Measurements from ENCODE around the gene CDKN2B-AS1.
"Not testable (repeated sequence)": the region's sequence is repeated elsewhere in the genome, so short reads cannot be mapped to it uniquely, and the experiment has no call there.

CDKN2B-AS1 gene

DNA sequence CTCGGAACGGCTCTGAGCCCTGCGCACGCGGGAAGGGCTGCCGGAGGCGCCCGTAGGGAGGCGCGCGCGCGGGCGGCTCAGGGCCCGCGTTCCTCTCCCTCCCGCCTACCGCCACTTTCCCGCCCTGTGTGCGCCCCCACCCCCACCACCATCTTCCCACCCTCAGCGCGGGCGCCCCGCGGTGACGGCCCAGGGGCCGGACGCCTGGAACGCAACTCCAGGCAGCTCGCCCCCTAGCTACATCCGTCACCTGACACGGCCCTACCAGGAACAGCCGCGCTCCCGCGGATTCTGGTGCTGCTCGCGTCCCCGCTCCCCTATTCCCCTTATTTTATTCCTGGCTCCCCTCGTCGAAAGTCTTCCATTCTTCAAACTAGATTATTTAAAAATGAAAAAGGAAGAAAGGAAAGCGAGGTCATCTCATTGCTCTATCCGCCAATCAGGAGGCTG lies at the start of gene CDKN2B-AS1:
Gene CDKN2B-AS1, plus strand, starts transcription at position 236 of the 450 bp plus-strand sequence.
- peak; percentile 72 for DNase-seq

DNA sequence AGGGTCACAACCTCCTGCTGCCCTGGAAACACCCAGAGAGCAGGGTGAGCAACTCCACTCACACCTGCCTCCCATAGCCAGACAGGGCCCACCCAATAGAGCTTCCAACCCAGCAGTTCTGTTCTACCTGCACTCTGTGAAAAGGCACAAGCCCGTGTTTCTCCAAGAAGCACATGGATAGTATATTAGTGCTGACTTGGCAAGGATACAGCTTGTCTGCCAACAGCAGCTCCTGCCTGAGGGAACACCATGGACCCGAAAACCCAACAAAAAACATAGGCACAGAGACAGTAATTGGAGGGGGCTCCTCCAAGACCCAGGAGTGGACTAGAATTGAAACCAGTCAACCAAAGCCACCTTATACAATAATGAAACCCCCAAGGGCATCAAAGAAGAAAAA lies 49.0 kb upstream of the CDKN2B-AS1 start:
- DNase-seq: no peak

DNA sequence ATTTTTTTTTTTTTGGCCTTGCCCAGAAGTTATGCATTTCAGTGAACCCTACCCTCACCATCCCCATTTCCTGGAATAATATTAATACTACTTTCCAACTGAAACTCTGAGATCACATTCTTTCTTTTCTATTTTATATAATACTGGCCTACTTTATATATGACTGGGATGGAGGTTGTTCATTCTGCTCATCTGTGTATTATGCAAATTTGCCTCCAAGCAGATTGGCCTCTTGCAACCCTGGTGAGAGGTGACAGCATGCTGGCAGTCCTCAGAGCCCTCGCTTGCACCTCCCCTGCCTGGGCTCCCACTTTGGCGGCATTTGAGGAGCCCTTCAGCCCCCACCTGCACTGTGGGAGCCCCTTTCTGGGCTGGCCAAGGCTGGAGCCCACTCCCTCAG lies 35.8 kb upstream of the CDKN2B-AS1 start:
- no peak for DNase-seq

DNA sequence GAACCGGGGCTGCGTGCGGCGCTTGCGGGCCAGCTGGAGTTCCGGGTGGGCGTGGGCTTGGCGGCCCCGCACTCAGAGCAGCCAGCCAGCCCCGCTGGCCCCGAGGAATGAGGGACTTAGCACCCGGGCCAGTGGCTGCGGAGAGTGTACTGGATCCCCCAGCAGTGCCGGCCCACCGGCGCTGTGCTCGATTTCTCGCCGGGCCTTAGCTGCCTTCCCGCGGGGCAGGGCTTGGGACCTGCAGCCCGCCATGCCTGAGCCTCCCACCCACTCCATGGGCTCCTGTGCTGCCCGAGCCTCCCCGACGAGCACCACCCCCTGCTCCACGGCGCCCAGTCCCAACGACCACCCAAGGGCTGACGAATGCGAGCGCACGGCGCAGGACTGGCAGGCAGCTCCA lies 35.3 kb upstream of the CDKN2B-AS1 start:
- not testable (repeated sequence) for DNase-seq

DNA sequence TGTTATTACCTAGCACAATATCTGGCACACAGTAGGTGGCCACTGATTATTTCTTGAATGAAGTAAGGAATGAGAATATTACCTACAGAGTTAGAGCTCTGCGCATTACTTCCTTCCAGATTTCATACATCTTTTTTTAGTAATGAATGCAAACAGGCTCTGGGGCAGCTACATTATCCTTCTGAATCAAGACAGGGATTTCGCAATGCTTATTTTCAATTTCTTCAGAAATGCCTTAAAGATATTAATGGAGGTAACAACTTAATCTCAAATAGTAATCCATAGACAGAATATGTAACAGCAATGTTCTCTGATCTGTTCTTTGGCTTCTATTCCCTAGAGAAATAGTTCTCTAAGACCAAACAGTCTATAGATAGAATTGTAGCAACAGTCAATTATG lies 33.0 kb upstream of the CDKN2B-AS1 start:
- no peak for DNase-seq

DNA sequence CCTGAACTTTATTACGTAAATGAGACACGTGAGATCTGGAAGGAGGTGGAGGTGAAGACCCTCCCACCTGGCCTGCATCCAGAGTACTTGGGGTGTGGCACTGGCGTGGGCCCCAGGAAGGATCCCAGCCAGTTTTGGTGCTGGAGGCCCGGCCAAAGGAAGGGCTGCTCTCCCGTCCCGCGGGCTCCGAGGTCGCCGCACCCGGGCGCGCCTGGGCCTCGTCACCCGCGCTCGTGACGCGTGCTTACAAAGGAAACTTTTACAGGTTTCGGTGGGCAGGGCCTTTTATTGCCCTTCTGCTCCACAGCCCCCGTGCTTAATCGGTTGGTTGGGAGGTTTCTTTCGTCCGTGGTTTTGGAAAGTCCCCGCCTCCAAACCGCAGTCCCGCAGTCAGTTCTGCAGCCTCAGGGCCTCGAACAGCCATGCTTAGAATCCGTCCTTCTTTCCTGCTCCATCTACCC lies 29.6 kb upstream of the CDKN2B-AS1 start:
- DNase-seq: no peak

DNA sequence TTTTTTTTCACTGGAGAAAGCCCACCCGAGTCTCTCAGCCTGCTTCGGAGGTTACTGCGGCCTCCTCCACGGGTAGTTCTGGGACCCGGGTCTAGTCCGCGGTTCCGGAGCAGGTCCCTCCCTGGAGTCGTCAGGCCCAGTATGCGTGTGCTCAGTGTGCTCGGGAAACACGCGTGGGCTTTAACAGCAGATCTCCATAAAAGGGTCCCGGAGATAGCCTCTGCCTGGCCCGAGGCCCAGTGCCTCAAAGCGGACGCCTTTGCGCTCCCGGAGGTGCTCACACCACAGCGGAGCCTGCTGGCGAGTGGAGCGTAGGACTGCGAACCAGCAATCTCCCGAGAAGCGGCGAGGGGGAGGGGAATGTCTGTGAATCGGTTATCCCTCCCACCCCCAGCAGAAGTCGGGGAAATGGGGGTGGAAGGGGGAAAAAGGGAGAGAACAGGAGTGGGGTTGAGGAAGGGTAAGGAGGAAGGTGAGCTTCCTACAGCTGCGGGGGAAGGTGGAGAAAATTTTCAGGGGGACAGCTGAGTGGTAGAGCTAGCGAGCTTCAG lies 29.1 kb upstream of the CDKN2B-AS1 start:
- no peak for DNase-seq

DNA sequence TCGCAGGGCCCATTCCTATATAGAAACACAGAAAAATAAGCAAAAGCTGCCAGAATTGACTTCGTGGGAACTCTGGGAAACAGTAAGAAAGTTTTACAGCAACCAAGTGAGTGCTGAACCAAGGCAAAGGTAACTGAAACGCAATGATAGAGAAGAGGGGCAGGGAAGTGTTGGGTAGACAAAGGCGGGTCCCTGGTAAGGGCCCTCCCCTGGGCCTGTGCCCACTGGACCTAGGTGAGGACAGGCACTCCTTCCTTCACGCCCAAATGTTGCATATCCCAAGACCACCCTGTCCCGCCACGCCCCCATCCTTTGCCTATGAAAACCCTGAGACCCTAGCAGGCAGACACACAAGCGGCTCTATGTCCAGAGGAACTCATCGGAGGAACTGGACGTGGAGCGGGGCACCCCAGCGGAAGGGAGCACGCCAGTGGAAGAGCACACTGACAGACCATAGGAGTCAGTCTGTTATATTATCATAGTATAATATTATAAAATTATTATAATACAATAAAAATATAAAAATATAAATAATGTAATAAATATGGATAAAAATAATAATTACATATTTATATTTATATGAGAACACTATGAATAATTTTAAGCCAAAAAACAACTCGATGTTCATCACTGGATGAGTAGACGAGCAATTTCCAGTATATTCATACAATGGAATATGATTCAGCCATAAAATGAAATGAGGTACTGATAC lies 28.3 kb upstream of the CDKN2B-AS1 start:
- DNase-seq: no peak

DNA sequence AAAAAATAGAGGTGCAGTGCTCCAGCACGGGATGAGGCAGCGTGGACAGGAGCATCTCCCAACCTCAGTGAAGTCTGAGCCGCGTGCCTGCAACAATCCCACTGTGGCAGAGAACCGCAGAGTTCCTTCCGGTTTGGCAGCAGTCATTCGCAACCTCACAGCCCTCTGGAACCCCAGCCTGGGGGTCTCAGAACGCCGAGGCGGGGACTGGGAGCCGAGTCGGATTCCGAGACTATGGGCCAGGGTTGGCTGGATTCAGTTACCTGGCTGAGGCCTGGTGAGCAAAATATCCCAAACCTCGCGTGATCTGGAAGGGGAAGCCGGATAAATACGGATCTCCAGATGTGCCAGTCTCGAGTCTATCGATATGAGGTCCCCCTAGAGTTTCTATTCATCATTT lies 27.4 kb upstream of the CDKN2B-AS1 start:
- DNase-seq: no peak

DNA sequence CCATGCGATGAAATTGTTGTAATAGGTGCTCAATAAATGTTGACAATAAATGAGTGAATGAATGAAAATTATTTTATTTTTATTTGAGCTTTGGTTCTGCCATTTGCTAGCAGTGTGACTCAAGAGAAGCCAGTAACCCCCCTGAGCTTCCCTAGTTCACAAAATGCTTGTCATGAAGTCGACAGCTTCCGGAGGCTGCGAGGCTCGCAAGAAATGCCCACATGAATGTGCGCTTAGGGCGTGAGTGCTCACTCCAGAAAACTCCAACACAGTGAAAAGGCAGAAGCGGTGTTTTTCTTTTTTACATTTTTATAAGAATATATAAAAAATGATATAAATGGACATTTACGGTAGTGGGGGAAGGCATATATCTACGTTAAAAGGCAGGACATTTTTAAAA lies 26.9 kb upstream of the CDKN2B-AS1 start:
- no peak for DNase-seq

DNA sequence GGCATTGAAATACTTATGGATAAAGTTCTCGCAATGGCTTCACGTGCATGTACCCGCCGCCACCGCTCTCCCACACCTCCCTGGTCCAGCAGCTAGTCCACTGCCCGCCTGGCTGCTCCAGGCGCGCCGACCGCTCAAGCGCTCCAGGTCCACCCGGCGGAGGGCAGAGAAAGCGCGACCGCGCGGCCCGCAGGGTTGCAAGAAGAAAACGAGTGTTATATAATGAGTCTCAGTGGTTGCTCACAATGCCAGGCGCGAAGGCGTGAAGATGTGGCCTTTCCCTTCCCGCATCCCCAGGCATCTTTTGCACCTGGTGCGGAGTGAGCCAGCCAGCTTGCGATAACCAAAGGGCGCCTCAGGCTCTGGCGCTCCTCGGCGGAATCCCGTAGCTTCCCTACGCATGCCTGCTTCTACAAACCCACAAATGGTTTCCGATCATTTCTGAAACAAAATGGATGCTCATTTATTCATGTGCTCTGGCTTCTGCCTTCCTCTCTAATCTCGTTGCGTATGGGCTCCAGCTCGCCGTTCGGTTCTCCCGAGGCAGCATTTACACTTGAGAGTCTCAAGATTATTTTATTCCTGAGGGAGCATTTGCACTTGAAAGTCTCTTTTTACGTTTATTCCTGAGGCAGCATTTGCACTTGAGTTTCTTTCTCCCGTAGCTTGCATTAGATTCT lies 26.1 kb upstream of the CDKN2B-AS1 start:
- DNase-seq: no peak

DNA sequence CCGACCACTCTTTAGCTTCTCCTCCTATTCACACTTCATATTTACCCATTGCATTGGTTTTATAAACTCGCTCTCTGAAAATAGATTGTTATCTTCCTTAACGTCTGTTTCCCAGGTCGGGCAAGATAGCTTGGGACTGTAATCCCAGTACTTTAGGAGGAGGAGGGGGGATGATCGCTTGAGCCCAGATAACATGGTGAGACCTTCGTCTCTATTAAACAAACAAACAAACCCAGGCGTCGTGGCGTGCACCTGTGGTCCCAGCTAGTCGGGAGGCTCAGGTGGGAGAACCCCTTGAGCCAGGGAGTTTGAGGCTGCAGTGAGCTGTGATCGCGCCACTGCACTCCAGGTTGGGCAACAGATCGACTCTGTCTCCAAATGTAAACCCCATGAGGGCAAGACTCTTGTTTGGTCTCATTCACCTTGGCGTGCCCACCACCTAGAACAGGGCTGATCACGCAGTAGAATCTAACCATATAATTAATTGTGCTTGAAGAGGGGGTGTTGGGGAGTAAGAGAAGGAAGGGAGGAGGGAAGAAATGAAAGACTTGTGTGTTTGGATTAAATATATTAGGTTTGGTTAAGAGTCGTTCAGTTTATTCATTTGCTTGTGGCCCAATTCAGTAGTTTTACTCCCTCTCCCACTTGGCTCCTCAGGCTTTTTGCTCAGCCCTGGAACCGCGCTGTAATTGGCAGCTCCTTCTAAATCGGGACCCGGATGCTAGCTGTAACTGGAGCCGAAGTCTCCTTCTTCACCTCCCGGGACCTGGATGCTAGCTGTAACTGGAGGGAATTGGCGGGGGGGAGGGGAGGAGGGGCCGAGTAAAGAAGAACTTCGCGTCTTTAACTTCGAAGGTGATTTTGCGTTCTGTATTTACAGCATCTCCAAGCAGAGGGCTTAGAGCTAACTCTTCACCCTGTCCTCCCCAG lies 25.3 kb upstream of the CDKN2B-AS1 start:
- no peak for DNase-seq

DNA sequence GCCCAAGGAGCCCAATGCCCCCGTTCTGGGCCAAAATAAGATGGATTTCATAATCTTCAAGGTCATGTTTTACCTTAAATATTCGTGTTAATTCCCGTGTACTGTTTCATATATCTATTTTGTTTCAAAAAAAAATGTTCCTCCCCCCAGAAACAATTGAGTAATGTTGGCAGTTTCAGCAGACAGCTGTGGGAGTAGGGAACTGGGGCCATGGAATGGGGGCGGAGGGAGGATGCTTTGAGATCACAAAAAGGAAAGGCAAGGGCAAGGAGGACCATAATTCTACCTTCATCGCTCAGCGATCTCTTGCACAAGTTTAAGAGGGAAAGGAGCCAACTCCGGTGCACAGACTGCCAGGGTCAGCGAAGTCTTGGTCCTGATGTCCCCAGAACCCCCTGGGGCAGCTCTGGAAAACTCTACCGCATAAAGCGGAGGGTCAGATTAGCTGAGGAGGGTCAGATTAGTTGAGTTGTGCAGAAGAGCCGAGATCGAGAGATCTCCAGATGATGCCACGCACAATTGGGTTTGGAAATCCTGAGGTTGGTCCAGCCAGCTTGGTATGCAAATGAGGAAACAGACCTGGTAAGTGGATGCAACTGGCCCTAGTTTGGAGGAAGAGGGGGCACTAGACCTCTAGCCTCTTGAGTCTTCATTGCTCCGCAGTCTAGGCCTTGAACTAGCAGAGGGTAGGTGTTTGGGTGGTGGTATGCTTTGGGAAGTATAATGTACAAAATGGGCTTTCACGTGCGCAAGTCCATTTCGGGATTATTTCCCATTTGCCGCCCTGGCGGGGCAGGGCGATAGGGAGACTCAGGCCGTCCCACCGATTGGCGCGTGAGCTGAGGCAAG lies 24.4 kb upstream of the CDKN2B-AS1 start:
- no peak for DNase-seq

DNA sequence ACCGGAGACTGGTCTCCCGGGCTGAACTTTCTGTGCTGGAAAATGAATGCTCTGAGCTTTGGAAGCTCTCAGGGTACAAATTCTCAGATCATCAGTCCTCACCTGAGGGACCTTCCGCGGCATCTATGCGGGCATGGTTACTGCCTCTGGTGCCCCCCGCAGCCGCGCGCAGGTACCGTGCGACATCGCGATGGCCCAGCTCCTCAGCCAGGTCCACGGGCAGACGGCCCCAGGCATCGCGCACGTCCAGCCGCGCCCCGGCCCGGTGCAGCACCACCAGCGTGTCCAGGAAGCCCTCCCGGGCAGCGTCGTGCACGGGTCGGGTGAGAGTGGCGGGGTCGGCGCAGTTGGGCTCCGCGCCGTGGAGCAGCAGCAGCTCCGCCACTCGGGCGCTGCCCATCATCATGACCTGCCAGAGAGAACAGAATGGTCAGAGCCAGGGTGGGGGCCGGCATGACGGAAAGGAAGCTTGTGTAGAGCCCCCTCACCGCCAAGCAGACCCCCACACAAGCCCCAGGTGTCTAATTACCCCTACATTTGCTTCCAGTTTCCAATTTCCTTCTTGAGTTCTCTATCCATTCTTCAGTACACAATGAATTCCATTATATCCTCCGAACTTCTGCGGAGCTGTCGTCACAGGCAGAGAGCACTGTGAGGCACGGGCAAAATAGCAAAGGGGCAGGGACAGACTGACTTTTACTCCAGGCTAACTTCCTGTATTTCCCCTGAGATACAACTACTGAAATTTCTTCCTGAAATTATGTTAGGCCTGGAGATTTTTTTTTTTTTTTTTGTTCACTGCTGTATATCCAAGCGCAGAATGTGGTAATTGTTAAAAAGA lies 23.6 kb upstream of the CDKN2B-AS1 start:
- DNase-seq: no peak

DNA sequence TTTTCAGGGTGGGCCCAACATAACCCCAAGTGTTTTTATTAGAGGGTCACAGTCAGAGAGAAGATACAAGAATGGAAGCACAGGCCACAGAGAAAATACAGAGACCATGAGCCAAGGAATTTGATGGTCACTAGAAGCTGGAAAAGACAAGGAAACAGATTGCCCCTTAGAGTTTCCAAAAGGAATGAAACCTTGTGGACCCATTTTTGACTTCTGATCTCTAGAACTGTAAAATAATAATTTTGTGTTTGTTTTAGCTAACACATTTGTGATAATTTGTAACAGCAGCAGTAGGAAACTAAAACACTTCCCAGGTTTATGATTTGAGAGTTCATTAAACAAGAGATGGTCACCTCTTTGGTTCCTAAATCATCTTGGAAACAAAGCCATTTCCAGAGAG lies 22.2 kb upstream of the CDKN2B-AS1 start:
- DNase-seq: no peak

DNA sequence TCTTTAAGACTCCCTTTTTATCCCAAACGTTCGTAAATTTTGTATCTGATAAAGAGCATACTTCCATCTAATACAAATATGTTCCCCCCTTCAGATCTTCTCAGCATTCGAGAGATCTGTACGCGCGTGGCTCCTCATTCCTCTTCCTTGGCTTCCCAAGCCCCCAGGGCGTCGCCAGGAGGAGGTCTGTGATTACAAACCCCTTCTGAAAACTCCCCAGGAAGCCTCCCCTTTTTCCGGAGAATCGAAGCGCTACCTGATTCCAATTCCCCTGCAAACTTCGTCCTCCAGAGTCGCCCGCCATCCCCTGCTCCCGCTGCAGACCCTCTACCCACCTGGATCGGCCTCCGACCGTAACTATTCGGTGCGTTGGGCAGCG lies 20.3 kb upstream of the CDKN2B-AS1 start:
- peak; percentile 31 for DNase-seq

DNA sequence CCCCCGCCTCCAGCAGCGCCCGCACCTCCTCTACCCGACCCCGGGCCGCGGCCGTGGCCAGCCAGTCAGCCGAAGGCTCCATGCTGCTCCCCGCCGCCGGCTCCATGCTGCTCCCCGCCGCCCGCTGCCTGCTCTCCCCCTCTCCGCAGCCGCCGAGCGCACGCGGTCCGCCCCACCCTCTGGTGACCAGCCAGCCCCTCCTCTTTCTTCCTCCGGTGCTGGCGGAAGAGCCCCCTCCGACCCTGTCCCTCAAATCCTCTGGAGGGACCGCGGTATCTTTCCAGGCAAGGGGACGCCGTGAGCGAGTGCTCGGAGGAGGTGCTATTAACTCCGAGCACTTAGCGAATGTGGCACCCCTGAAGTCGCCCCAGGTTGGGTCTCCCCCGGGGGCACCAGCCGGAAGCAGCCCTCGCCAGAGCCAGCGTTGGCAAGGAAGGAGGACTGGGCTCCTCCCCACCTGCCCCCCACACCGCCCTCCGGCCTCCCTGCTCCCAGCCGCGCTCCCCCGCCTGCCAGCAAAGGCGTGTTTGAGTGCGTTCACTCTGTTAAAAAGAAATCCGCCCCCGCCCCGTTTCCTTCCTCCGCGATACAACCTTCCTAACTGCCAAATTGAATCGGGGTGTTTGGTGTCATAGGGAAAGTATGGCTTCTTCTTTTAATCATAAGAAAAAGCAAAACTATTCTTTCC lies 19.7 kb upstream of the CDKN2B-AS1 start:
- DNase-seq: peak; percentile 71

DNA sequence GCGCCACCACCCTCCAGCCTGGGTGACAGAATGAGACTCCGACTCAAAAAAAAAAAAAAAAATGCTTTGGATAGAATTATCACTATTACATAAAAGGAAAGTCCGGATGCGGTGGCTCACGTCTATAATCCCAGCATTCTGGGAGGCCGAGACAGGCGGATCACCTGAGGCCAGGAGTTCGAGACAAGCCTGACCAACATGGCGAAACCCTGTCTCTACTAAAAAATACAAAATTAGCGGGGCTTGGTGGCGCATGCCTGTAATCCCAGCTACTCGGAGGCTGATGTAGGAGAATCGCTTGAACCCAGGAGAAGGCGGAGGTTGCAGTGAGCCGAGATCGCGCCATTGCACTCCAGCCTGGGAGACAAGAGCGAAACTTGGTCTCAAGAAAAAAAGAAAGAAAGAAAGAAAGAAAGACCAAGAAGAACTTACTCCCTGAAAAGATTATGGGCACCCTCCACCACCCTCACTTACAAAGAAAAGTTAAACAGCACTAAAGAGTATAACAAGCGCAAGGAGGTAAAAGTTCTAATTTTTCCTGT lies 18.2 kb upstream of the CDKN2B-AS1 start:
- DNase-seq: no peak

DNA sequence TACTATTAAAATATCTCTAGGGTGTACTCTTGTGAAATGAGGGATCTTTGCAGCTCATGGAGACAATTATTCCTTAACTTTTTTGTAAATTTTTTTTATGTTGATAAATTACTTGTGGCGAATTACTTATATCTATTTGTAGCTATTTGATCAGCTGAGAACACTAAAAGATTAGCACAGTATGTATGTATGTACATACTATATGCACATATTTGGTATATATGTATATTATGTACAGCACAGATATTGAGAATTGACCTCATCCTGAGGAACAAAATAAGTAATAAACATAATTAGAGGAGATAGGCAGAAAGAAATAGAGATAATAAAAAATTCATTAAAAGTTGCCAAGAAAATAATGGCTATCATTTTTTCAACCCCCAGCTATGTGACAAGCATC lies 12.2 kb upstream of the CDKN2B-AS1 start:
- no peak for DNase-seq

DNA sequence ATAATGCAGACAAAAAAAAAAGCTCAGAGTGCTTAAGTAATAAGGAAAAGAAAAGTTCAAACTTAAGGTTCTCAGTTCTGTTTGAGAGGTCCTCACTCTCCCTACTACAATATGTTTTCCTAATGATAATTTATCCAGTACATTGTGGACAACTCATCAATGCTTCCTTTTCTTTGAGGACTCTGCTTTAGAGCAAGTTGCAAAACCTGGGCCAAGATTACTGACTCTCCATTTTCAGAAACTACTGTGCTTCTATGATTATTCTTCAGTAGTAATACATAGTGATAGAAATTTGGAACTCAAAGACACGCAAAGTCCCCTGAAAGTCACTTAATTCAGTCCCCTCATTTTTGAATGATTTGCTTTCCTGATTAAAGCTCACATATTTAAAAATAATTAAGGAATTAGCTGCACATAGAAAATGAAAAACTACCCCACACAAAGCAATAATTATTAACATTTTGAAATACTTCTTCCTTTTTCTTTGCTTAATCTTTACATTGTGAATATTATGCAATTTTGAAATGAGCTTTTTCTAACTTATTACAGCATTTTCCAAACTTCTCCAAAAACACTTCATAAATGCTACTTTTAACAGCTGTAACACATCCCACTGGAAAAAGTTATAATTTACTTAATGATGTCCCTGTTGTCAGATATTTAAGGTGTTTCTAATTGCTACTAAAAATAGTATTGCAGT lies 11.6 kb upstream of the CDKN2B-AS1 start:
- DNase-seq: no peak
